H1 (cell line): ENCODE results near the gene RWDD3. TPM values are rescaled to one million over a fixed set of nuclear protein-coding genes. Genes with fewer than 3 reads are reported as not detected.

Experiments used
- CTCF ChIA-PET: fragments of 300-600 bp; sonication (Branson Sonifier 250); formaldehyde crosslinking; loops from one replicate; lab custom pipeline; 2021; ENCODE audit not compliant: partially characterized antibody; lab: Charles Lee
- POLR2A ChIA-PET: fragments of 300-600 bp; sonication (Branson Sonifier 250); formaldehyde crosslinking; loops from one replicate; lab custom pipeline; 2021; ENCODE audit warnings: inconsistent platforms; ENCODE audit not compliant: partially characterized antibody; lab: Charles Lee
- DNase-seq, 2 experiments: peaks; one replicate each; pipeline versions ENCODE4 v3.0.0 to v3.0.0-alpha.2; 2010 to 2022; ENCODE audit warnings: low spot score in 2 of 2, low read depth in 1 of 2, mixed read lengths in 1 of 2
- FAIRE-seq: peaks from 2 replicates; lab custom pipeline; 2011; peaks lifted over from hg19 to GRCh38; lab: Jason Lieb, UNC
- H2AFZ ChIP-seq: 2 replicates; pipeline ENCODE4 v1.8.1; 2012; ENCODE audit warnings: low read length, inconsistent platforms
- H2AK5ac ChIP-seq: 2 replicates; pipeline ENCODE4 v1.6.1; 2013; ENCODE audit warnings: low read depth, low read length
- H2BK120ac ChIP-seq: replicated peaks from 2 replicates; pipeline ENCODE3; 2013; ENCODE audit warnings: low read depth, low read length, inconsistent platforms
- H2BK12ac ChIP-seq: 2 replicates; pipeline ENCODE4 v1.6.1; 2013; ENCODE audit warnings: low read depth, low read length
- H2BK15ac ChIP-seq: 2 replicates; pipeline ENCODE4 v1.6.1; 2013; ENCODE audit warnings: low read length
- H2BK20ac ChIP-seq: 2 replicates; pipeline ENCODE4 v1.6.1; 2013; ENCODE audit warnings: low read length
- H2BK5ac ChIP-seq: 2 replicates; pipeline ENCODE4 v1.6.1; 2013; ENCODE audit warnings: low read depth, low read length
- H3K14ac ChIP-seq: 2 replicates; pipeline ENCODE4 v1.6.1; 2013; ENCODE audit warnings: inconsistent platforms; ENCODE audit not compliant: insufficient read length
- H3K18ac ChIP-seq: 2 replicates; pipeline ENCODE4 v1.6.1; 2013; ENCODE audit warnings: low read length; ENCODE audit errors: extremely low read depth
- H3K23ac ChIP-seq: 2 replicates; pipeline ENCODE4 v1.6.1; 2013; ENCODE audit warnings: inconsistent platforms; ENCODE audit not compliant: insufficient read length
- H3K23me2 ChIP-seq: 2 replicates; pipeline ENCODE4 v1.6.1; 2013; ENCODE audit warnings: low read depth, low read length
- H3K27ac ChIP-seq: 2 replicates; pipeline ENCODE4 v1.6.1; 2011; ENCODE audit warnings: low read depth, low read length, inconsistent platforms
- H3K27me3 ChIP-seq, 4 experiments: replicated peaks in 1 of 4; 1 replicate in 1 of 4; 2 replicates in 3 of 4; pipeline versions ENCODE4 v1.6.1 to v1.8.1; 2011 to 2013; ENCODE audit warnings: low read length in 3 of 4, mild to moderate bottlenecking in 3 of 4, inconsistent platforms in 2 of 4, mixed read lengths in 2 of 4, moderate library complexity in 1 of 4; ENCODE audit not compliant: control insufficient read depth in 3 of 4, insufficient read depth in 3 of 4; ENCODE audit errors: extremely low read depth in 1 of 4
- H3K36me3 ChIP-seq, 4 experiments: 2 replicates each; pipeline versions ENCODE4 v1.6.1 to v1.8.1; 2011 to 2013; ENCODE audit warnings: mild to moderate bottlenecking in 4 of 4, low read length in 3 of 4, moderate library complexity in 2 of 4, control low read depth in 1 of 4, inconsistent platforms in 1 of 4; ENCODE audit not compliant: insufficient read depth in 4 of 4, control insufficient read depth in 2 of 4
- H3K4ac ChIP-seq: replicated peaks from 2 replicates; pipeline ENCODE3; 2013; ENCODE audit warnings: low read length, low read depth, mixed read lengths, inconsistent platforms; ENCODE audit not compliant: insufficient read length
- H3K4me1 ChIP-seq, 4 experiments: replicated peaks in 1 of 4; 1 replicate in 1 of 4; 2 replicates in 3 of 4; pipeline versions ENCODE4 v1.6.1 to v1.8.1; 2011 to 2013; ENCODE audit warnings: low read length in 3 of 4, inconsistent platforms in 2 of 4, mixed read lengths in 1 of 4; ENCODE audit not compliant: insufficient read depth in 4 of 4, control insufficient read depth in 3 of 4
- H3K4me2 ChIP-seq, 2 experiments: 2 replicates each; pipeline versions ENCODE4 v1.6.1 to v1.8.1; 2011 to 2013; ENCODE audit warnings: low read depth in 2 of 2, low read length in 2 of 2, control low read depth in 1 of 2, inconsistent platforms in 1 of 2, mild to moderate bottlenecking in 1 of 2; ENCODE audit not compliant: insufficient read depth in 1 of 2
- H3K4me3 ChIP-seq, 4 experiments: fragments of 200-600, 300-600 bp in 1 of 4; sonication (generic), shearing (Covaris generic), sonication (Bioruptor Twin) in 1 of 4; 2 replicates each; pipeline versions ENCODE4 v1.5.1 to v1.8.1; 2011 to 2016; ENCODE audit warnings: low read length in 4 of 4, low read depth in 3 of 4, control low read depth in 2 of 4, inconsistent platforms in 2 of 4, mild to moderate bottlenecking in 2 of 4, mixed read lengths in 1 of 4, moderate library complexity in 1 of 4; ENCODE audit not compliant: insufficient read depth in 2 of 4; ENCODE audit errors: extremely low read depth in 1 of 4
- H3K56ac ChIP-seq: replicated peaks from 2 replicates; pipeline ENCODE3; 2013; ENCODE audit warnings: low read depth, mild to moderate bottlenecking, mixed read lengths, low read length, inconsistent platforms; ENCODE audit not compliant: insufficient read length
- H3K79me1 ChIP-seq: 2 replicates; pipeline ENCODE4 v1.6.1; 2013; ENCODE audit warnings: low read depth, low read length, control low read depth
- H3K79me2 ChIP-seq, 2 experiments: 2 replicates each; pipeline versions ENCODE4 v1.6.1 to v1.8.1; 2012 to 2013; ENCODE audit warnings: low read length in 2 of 2, mild to moderate bottlenecking in 2 of 2, inconsistent platforms in 1 of 2; ENCODE audit not compliant: insufficient read depth in 2 of 2, control insufficient read depth in 1 of 2
- H3K9ac ChIP-seq, 4 experiments: replicated peaks in 1 of 4; 1 replicate in 1 of 4; 2 replicates in 3 of 4; pipeline versions ENCODE4 v1.6.1 to v1.8.1; 2011 to 2013; ENCODE audit warnings: low read depth in 3 of 4, low read length in 3 of 4, control low read depth in 2 of 4, mild to moderate bottlenecking in 2 of 4, moderate library complexity in 2 of 4, inconsistent platforms in 1 of 4; ENCODE audit errors: extremely low read depth in 1 of 4
- H3K9me3 ChIP-seq, 2 experiments: 2 replicates each; pipeline versions ENCODE4 v1.6.1 to v1.8.1; 2012 to 2013; ENCODE audit warnings: mild to moderate bottlenecking in 2 of 2, moderate library complexity in 2 of 2, control low read depth in 1 of 2, inconsistent platforms in 1 of 2, low read depth in 1 of 2, low read length in 1 of 2, mixed read lengths in 1 of 2; ENCODE audit not compliant: insufficient read depth in 2 of 2
- H4K20me1 ChIP-seq, 2 experiments: replicated peaks in 1 of 2; 2 replicates each; pipeline versions ENCODE3 to v1.8.1; 2011 to 2013; ENCODE audit warnings: inconsistent platforms in 2 of 2, low read length in 2 of 2, mild to moderate bottlenecking in 1 of 2; ENCODE audit not compliant: insufficient read depth in 2 of 2, control insufficient read depth in 1 of 2
- H4K5ac ChIP-seq: 2 replicates; pipeline ENCODE4 v1.6.1; 2013; ENCODE audit warnings: low read length, low read depth, mixed read lengths, inconsistent platforms; ENCODE audit not compliant: insufficient read length
- H4K8ac ChIP-seq: 2 replicates; pipeline ENCODE4 v1.8.0; 2013; ENCODE audit warnings: mild to moderate bottlenecking, moderate library complexity, low read length, inconsistent platforms; ENCODE audit not compliant: insufficient read depth; ENCODE audit errors: extremely low read depth
- H4K91ac ChIP-seq: replicated peaks from 2 replicates; pipeline ENCODE3; 2013; ENCODE audit warnings: low read length, mixed read lengths, inconsistent platforms; ENCODE audit not compliant: insufficient read length
- BCL11A ChIP-seq, 2 experiments: IDR thresholded peaks; one replicate each; pipeline ENCODE4 v1.6.1; 2011; ENCODE audit warnings: low read depth in 2 of 2, low read length in 2 of 2, mild to moderate bottlenecking in 2 of 2
- JUND ChIP-seq: IDR thresholded peaks from 2 replicates; pipeline ENCODE4 v1.6.1; 2011; ENCODE audit warnings: mild to moderate bottlenecking, improper control_type of control experiment, low read length
- SIRT6 ChIP-seq: IDR thresholded peaks from one replicate; pipeline ENCODE4 v1.7.1; 2012; ENCODE audit warnings: low read length, inconsistent platforms
- SUZ12 ChIP-seq: fragments of 200-600 bp; sonication (generic); IDR thresholded peaks from 2 replicates; pipeline ENCODE4 v1.6.1; 2012; ENCODE audit warnings: mild to moderate bottlenecking, inconsistent platforms, low read length, moderate library complexity, mixed read lengths
- WGBS, 2 experiments: shearing (Covaris generic) in 1 of 2; methylation state at CpG; one replicate each; pipeline versions ENCODE4 v1.1.6 to v1.1.7; 2013 to 2015; ENCODE audit warnings: low lambda C conversion rate in 2 of 2, mixed read lengths in 2 of 2, inconsistent platforms in 1 of 2, low coverage in 1 of 2, missing lambda C conversion rate in 1 of 2; ENCODE audit not compliant: insufficient replicate concordance in 2 of 2, insufficient coverage in 1 of 2, insufficient read length in 1 of 2; ENCODE audit errors: extremely low coverage in 1 of 2, missing lambda C conversion rate in 1 of 2; 5-methylcytosine and 5-hydroxymethylcytosine counted together
- polyA plus RNA-seq, 7 experiments: library from polyadenylated mRNA; depleted of rRNA in 3 of 7; stranded (reverse) in 5 of 7; unstranded in 2 of 7; fragments of >200 nt in 5 of 7; fragments of 200-250 nt in 2 of 7; gene quantifications; 1 replicate in 5 of 7; 2 replicates in 1 of 7; 4 replicates in 1 of 7; pipeline versions ENCODE4 v1.2.1 to v1.2.3, GENCODE V29; 2011 to 2013; ENCODE audit warnings: missing spikeins in 2 of 7, mixed read lengths in 2 of 7
- total RNA-seq: library from RNA; stranded (reverse); fragmentation: NEBNext Ultra II Directional; extraction: Animal tissue kit (Norgen Biotek cat#: 25700); gene quantifications from 2 replicates; pipeline ENCODE4 v1.2.1, GENCODE V29; 2021
- TF ChIP-seq, protein P1 (sequence below): IDR thresholded peaks from 2 replicates; pipeline ENCODE4 v1.6.1; 2012; ENCODE audit warnings: low read length, inconsistent platforms
- TF ChIP-seq, protein P2 (sequence below): IDR thresholded peaks from 2 replicates; pipeline ENCODE4 v1.6.1; 2012; ENCODE audit warnings: inconsistent platforms

Gene RWDD3
- total and polyA plus RNA-seq, 2 of the 8 experiments (the other 6 are each of a cell fraction or from before 2014, with no cell fraction given), result 7.9 to 14.5 TPM

DNA sequence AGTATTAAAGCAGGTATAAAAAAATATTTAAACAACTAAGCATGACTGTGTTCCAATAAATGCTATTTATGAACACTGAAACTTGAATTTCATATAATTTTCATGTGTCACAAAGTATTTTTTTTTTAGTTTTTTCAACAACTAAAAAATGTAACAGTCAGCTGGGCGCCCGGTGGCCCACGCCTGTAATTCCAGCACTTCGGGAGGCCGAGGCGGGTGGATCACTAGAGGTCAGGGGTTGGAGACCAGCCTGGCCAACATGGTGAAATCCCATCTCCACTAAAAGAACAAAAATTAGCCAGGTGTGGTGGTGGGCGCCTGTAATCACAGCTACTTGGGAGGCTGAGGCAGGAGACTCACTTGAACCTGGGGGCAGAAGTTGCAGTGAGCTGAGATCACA, 42.4 kb downstream of the RWDD3 start:
- Histone ChIP-seq H4K5ac (no peak overlapping the region), H3K36me3 (no peaks in the 10 kb centered on the region), H3K4me2 (no peak overlapping the region), H3K4me1 (no peaks in the 10 kb centered on the region), H4K20me1 (no peaks in the 10 kb centered on the region), H3K79me2 (no peaks in the 10 kb centered on the region), H4K8ac (no peak overlapping the region), H3K18ac (no peak overlapping the region), H3K79me1 (no peaks in the 10 kb centered on the region), H2BK20ac (no peak overlapping the region), H3K9me3 (no peaks in the 10 kb centered on the region; a peak in 1 of 4 replicates), H2BK5ac (no peak overlapping the region), H2AK5ac (no peak overlapping the region), H3K27ac (no peak overlapping the region), H2BK15ac (no peak overlapping the region), H2BK120ac (no peak overlapping the region), H3K14ac (no peak overlapping the region), H3K23me2 (no peaks in the 10 kb centered on the region), H3K56ac (no peak overlapping the region), H3K4ac (no peak overlapping the region), H3K4me3 (no peak overlapping the region), H2BK12ac (no peak overlapping the region), H3K23ac (no peak overlapping the region), H3K27me3 (no peaks in the 10 kb centered on the region), H4K91ac (no peak overlapping the region), H2AFZ (no peak overlapping the region), H3K9ac (no peak overlapping the region)
- TF ChIP-seq BCL11A (IDR thresholded peaks at IDR 0.05; ENCODE audit: low read depth in 2 of 2, low read length in 2 of 2), result no peak
- no peak for TF ChIP-seq SUZ12
- TF ChIP-seq JUND, result no peak
- TF ChIP-seq SIRT6, result no peak
- TF ChIP-seq, protein P1, sequence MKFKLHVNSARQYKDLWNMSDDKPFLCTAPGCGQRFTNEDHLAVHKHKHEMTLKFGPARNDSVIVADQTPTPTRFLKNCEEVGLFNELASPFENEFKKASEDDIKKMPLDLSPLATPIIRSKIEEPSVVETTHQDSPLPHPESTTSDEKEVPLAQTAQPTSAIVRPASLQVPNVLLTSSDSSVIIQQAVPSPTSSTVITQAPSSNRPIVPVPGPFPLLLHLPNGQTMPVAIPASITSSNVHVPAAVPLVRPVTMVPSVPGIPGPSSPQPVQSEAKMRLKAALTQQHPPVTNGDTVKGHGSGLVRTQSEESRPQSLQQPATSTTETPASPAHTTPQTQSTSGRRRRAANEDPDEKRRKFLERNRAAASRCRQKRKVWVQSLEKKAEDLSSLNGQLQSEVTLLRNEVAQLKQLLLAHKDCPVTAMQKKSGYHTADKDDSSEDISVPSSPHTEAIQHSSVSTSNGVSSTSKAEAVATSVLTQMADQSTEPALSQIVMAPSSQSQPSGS, result no peak
- TF ChIP-seq, protein P2, sequence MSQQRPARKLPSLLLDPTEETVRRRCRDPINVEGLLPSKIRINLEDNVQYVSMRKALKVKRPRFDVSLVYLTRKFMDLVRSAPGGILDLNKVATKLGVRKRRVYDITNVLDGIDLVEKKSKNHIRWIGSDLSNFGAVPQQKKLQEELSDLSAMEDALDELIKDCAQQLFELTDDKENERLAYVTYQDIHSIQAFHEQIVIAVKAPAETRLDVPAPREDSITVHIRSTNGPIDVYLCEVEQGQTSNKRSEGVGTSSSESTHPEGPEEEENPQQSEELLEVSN, result no peak
- CTCF ChIA-PET, result no interaction called here
- POLR2A ChIA-PET, result no interaction called here
- 92% methylated on average over 7 of the region's 7 CpGs; no CpG with 5 or more reads in 1 of the 2 experiments for WGBS, 2 experiments
- FAIRE-seq (no peak), DNase-seq (no peak)
